ENCODE measurements around the gene PLAAT1. TPM values are rescaled to one million over a fixed set of nuclear protein-coding genes. Genes with fewer than 3 reads are reported as not detected.

Gene PLAAT1
- total RNA-seq, 6 experiments from 2014 or later: not detected

DNA sequence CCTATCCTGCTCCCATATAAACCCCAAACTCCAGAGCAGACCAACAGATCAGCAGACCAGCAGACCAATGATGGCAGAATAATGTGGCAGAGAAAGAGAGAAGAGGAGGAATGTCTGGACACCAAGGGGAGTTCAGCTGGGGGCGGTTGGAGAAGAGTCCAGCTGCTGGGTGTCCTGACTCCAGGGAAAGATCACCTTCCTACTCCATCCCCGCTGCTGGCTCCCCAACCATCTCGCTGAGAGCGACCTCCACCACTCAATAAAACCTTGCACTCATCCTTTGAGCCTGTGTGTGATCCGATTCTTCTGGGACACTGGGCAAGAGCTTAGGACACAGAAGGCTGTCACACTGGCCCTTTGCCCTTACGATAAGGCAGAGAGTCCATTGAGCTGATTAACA is 12.8 kb upstream of the PLAAT1 start:
- no peaks in the 10 kb centered on the region for H3K4me1 Mint-ChIP-seq (ENCODE audit: low read depth)
- H3K36me3 Mint-ChIP-seq (ENCODE audit: low read depth): no peaks in the 10 kb centered on the region; the same call in 1 of the 2 replicates
- no peak overlapping the region for H3K4me3 Mint-ChIP-seq
- H3K27ac Mint-ChIP-seq: no peak overlapping the region
- TF ChIP-seq, protein P1, sequence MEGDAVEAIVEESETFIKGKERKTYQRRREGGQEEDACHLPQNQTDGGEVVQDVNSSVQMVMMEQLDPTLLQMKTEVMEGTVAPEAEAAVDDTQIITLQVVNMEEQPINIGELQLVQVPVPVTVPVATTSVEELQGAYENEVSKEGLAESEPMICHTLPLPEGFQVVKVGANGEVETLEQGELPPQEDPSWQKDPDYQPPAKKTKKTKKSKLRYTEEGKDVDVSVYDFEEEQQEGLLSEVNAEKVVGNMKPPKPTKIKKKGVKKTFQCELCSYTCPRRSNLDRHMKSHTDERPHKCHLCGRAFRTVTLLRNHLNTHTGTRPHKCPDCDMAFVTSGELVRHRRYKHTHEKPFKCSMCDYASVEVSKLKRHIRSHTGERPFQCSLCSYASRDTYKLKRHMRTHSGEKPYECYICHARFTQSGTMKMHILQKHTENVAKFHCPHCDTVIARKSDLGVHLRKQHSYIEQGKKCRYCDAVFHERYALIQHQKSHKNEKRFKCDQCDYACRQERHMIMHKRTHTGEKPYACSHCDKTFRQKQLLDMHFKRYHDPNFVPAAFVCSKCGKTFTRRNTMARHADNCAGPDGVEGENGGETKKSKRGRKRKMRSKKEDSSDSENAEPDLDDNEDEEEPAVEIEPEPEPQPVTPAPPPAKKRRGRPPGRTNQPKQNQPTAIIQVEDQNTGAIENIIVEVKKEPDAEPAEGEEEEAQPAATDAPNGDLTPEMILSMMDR (IDR thresholded peaks at IDR 0.05): no peak
- H3K27me3 Mint-ChIP-seq (ENCODE audit: insufficient read depth): no peaks in the 10 kb centered on the region
- DNase-seq: no peak
- H3K9me3 Mint-ChIP-seq: peaks cover 44% of the 10 kb centered on the region

DNA sequence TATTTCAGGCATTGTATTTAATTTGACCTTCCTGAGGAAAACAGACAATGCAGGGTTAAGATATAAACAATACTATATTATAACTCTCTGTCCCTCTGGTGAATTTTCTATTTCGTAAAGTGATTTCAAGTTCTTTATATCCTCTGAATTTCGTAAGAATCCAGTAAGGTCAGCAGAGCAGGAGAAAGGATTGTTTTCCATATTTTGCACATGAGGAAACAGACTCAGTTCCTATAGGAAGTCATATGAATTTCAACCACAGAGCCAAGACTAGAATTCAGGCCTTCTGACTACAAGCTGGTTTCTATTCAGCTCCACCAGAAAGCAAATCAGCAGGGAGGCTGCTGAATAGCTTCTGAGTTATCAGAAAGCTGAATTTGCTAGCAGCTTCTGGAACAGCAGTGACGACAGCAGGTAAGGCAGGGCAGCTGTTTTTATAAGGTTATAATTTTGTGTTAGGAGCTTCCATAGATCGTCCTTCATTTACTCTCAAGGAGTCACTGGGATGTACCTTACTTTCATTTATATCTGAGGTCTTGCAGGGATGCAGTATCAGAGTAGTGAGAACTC is 11.1 kb upstream of the PLAAT1 start:
- DNase-seq: no peak
- Mint-ChIP-seq H3K36me3 (ENCODE audit: low read depth) (no peaks in the 10 kb centered on the region; the same call in 1 of the 2 replicates), H3K4me1 (ENCODE audit: low read depth) (no peaks in the 10 kb centered on the region), H3K4me3 (no peak overlapping the region), H3K9me3 (peaks cover 44% of the 10 kb centered on the region), H3K27ac (no peak overlapping the region), H3K27me3 (ENCODE audit: insufficient read depth) (no peaks in the 10 kb centered on the region)
- TF ChIP-seq, protein P1 (IDR thresholded peaks at IDR 0.05): no peak

DNA sequence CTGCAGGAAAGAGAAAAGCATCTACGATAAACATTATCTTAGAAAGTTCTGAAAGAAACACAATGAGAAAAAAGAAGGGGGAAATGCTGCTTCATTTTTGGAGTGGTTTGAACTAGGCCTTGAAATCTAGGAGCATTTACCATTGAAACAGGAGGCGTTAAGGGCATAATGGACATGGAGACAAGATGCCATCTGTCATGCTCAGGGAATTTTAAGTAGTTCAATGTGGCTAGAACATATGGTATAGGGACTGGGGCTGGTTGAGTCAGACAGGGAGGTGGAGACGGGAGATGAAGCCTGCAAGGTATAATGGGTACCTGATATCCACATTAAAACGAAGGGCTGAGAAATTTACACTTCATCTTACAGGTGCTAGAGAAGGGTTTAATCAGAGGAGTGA is 10.4 kb upstream of the PLAAT1 start:
- Mint-ChIP-seq H3K9me3 (peaks cover 38% of the 10 kb centered on the region), H3K4me3 (no peak overlapping the region), H3K27ac (no peak overlapping the region), H3K4me1 (ENCODE audit: low read depth) (no peaks in the 10 kb centered on the region), H3K27me3 (ENCODE audit: insufficient read depth) (no peaks in the 10 kb centered on the region), H3K36me3 (ENCODE audit: low read depth) (no peaks in the 10 kb centered on the region; the same call in 1 of the 2 replicates)
- DNase-seq: no peak
- TF ChIP-seq, protein P1 (IDR thresholded peaks at IDR 0.05): no peak

DNA sequence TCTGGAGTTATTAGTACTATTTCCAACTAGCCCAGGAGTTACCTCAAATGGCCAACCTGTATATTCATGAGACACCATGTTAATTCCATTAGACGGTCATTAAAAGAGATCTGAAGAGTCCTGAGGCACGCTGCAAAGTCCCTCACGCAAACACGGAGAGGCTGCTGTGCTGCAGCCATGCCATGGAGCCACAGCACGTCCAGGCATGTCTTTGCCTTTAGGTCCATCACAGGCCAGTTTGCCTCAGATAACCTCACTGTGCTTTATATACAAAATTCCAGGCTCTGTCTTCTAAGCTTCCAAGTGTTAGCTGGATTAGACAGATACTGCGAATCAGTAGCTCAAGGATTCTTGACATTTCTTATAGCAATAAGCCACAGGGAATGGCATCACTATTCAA is 9.8 kb upstream of the PLAAT1 start:
- H3K36me3 Mint-ChIP-seq (ENCODE audit: low read depth): no peaks in the 10 kb centered on the region; the same call in 1 of the 2 replicates
- H3K4me3 Mint-ChIP-seq: no peak overlapping the region
- peaks cover 32% of the 10 kb centered on the region for H3K9me3 Mint-ChIP-seq
- no peaks in the 10 kb centered on the region for H3K27me3 Mint-ChIP-seq (ENCODE audit: insufficient read depth)
- TF ChIP-seq, protein P1 (IDR thresholded peaks at IDR 0.05): no peak
- H3K27ac Mint-ChIP-seq: no peak overlapping the region
- H3K4me1 Mint-ChIP-seq (ENCODE audit: low read depth): no peaks in the 10 kb centered on the region
- no peak for DNase-seq

DNA sequence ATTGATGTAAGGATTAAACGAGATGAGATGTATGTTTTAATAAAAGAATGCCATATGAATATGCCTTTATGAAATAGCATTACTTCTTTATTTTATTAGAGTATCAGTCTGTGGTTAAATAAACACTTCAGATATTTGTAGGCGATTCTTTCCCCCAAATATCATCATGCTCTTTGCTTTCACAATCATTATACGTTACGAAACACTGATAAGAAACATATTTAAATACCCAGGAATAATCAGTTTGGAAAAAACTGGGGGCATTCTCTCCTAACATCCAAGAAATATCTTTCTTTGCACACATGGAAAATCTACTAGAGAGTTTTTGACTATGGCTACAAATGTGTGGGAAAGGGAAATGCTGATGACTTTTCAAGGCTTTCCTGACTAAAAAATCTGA is 4.4 kb upstream of the PLAAT1 start:
- no peaks in the 10 kb centered on the region for H3K36me3 Mint-ChIP-seq (ENCODE audit: low read depth)
- no peak for DNase-seq
- H3K4me3 Mint-ChIP-seq: no peak overlapping the region
- TF ChIP-seq, protein P1 (IDR thresholded peaks at IDR 0.05): no peak
- H3K4me1 Mint-ChIP-seq (ENCODE audit: low read depth): no peaks in the 10 kb centered on the region
- H3K27me3 Mint-ChIP-seq (ENCODE audit: insufficient read depth): no peaks in the 10 kb centered on the region
- no peak overlapping the region for H3K27ac Mint-ChIP-seq
- H3K9me3 Mint-ChIP-seq: peaks cover 17% of the 10 kb centered on the region
